Stimulated activated CD4-positive, alpha-beta T cell treated with anti-CD3 and anti-CD28 coated beads, TNF-alpha, amount 100 ng/mL, for 48 hours (primary cell): Measurements from ENCODE around the gene SLC6A1.
"Not testable (repeated sequence)": the region's sequence is repeated elsewhere in the genome, so short reads cannot be mapped to it uniquely, and the experiment has no call there.

Experiments used
- DNase-seq, 3 donors: peaks; one replicate each; pipeline ENCODE4 v3.0.0-alpha.2; 2020; ENCODE audit warnings: low read depth in 3 of 3

SLC6A1 gene

GRCh38 chr3:11059799-11060115 lies 67.2 kb downstream of the SLC6A1 start:
- no peak for DNase-seq

GRCh38 chr3:11060500-11061251 lies 68.1 kb downstream of the SLC6A1 start:
- DNase-seq, result peak; percentile 24 to 49 (median 32)

GRCh38 chr3:11061268-11061871 lies 68.8 kb downstream of the SLC6A1 start:
- not testable (repeated sequence) for DNase-seq

GRCh38 chr3:11062704-11063103 lies 70.2 kb downstream of the SLC6A1 start:
- DNase-seq, result no peak

- no peak for DNase-seq
Measured at GRCh38 chr3:11071096-11071755, 78.7 kb downstream of the SLC6A1 start.

DNA sequence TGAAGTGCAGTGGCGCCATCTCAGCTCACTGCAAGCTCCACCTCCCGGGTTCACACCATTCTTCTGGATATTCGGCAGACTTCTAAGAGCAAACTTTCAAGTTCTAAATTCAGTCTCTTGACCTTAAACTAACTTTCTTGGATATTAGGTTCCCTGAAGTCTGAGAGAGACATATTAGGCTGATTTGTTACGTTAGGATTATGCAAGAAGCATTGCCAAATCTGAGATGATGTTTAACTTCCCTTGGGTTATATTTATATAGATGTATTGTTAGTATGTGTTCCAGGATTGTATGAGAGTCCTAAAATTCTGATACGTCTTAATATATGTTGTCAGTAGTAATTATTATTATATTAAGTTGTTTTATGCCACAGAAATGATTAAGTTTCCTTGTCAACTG lies 80.1 kb downstream of the SLC6A1 start:
- DNase-seq, result no peak

DNA sequence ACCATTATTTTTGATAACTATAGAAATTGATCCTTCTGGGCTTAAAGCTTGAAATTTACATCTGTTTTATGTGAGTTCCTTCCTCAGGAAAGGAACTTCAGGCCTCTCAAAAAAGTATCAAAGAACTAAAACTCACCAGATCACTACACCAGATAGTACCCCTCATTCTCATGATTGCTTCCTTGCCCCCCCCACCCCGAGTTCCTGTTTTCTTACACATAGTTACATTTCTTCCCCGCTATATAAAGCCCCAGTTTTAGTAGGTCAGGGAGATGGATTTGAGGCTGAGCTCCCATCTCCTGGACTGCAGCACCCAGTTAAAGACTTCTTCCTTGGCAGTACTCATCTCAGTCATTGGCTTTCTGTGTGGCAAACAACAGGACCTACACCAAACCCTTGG lies 81.5 kb downstream of the SLC6A1 start:
- no peak for DNase-seq

- no peak for DNase-seq
Measured at GRCh38 chr3:11074451-11074850, 81.9 kb downstream of the SLC6A1 start.

- not testable (repeated sequence) for DNase-seq
Measured at GRCh38 chr3:11075122-11075521, 82.6 kb downstream of the SLC6A1 start.

GRCh38 chr3:11076711-11077110 lies 84.2 kb downstream of the SLC6A1 start:
- no peak for DNase-seq

DNA sequence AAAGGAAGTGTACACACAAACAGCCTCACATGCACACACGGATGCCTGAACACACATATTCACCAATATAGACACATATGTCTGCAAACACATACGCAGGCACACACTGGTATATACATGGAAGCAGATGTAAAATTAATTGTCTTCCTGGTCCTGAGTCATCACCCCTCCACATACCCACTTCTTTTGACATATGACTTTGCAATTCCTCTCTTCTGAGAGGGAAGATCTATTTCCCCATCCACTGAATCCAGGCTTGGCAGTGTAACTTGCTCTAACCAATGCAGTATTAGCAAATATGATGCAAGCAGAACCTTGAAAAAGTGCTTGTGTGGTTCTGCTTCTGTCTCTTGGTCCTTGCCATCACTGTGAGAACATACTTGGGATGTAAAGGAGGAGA lies 84.9 kb downstream of the SLC6A1 start:
- no peak for DNase-seq

- no peak for DNase-seq
Measured at GRCh38 chr3:11078826-11079515, 86.4 kb downstream of the SLC6A1 start.

DNA sequence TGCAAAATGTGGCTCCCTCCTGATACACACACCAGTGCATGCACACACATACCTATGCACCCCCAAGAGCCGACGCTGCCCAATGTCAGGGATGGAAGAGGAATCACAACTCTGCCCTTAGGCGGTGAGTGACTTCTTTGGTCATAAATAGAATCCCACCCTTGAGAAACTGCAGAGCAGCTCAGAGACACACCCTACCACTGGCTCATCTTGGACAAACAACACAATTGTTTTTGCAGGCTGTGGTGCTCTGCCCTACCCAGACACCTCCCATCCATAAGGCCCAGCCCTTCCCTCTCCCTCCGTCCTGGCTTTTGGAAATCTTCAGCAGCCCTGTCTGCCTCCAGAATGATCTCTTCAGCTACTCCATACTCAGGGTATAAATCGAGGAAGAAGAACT lies 87.9 kb downstream of the SLC6A1 start:
- DNase-seq, result no peak

GRCh38 chr3:11084098-11084497 lies 91.5 kb downstream of the SLC6A1 start:
- no peak for DNase-seq

- no peak for DNase-seq
Measured at GRCh38 chr3:11084677-11085076, 92.1 kb downstream of the SLC6A1 start.

GRCh38 chr3:11085093-11085840 lies 92.7 kb downstream of the SLC6A1 start:
- DNase-seq, result no peak

DNA sequence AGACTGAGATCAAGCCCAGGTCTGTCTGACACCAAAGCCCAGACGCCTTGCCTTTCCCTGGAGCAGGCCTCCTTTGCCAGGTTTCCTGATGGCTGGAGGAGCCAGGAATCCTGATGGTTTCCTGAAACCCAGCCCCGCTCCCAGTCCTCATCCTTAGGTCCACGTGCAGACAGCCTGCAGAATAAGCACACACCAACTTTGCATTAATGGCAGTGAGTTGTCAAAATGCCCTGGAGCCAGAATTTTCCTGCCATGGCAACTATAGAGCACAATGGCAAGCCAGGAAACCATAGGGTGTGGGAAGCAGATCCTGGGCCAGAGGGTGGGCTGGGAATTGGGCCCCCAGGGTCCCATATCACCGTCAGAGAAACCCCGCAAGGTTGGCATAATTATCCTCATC lies 94.3 kb downstream of the SLC6A1 start:
- no peak for DNase-seq

DNA sequence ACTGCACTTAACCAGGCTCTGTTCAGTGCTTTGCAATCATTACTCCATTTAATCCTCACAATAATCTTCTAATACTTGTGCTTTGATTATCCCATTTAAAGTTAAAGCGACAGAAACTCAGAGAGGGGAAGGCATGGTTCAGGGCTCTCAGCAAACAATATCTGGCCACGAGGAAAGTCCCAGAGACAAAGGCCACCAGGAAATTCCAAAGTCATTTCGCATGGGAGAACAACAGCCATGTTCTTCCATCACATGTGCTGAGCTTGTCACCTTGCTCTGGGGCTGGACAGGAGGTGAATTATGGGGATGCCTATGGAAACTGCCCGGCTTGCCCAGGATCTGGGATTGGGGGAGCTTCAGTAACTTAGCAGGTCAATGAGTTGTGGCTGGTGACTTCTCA lies 95.5 kb downstream of the SLC6A1 start:
- DNase-seq, result no peak

DNA sequence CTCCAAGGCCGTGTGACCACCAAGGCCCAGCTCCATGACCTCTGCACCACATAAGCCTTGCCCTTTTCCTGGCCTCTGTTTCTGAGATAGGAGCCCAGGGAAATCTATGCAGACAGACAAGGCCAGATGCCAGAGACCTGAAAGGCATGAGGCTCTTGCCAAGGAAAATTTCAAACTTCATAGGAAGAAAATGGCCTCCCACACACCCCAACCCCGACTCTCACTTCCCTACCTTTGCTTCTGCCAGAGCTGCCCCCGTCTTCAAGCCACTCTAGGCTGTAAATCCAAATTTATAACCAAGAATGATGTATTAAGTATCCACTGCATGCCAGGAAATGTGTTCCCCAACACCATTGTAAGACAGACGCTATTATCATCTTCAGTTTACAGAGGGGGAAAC lies 96.3 kb downstream of the SLC6A1 start:
- no peak for DNase-seq
